Thyroid gland (tissue), 4 donors: ENCODE measurements around the gene XKR8. TPM values are rescaled to one million over a fixed set of nuclear protein-coding genes. Genes with fewer than 3 reads are reported as not detected.
"Not testable (repeated sequence)": the region's sequence is repeated elsewhere in the genome, so short reads cannot be mapped to it uniquely, and the experiment has no call there.

Experiments
- DNase-seq, 2 donors: peaks; one replicate each; pipeline ENCODE4 v3.0.0-alpha.2; 2019
- H3K27ac ChIP-seq, 3 donors: fragments of 200-600 bp; sonication (generic); 1 replicate in 2 of 3; 2 replicates in 1 of 3; pipeline ENCODE4 v1.5.1; 2016 to 2019; ENCODE audit warnings: mild to moderate bottlenecking in 1 of 3, moderate library complexity in 1 of 3
- H3K27me3 ChIP-seq: fragments of 200-600 bp; sonication (generic); one replicate; pipeline ENCODE4 v1.5.1; 2019
- H3K36me3 ChIP-seq, 2 donors: fragments of 200-600 bp; sonication (generic); one replicate each; pipeline ENCODE4 v1.5.1; 2016 to 2019
- H3K4me1 ChIP-seq, 2 donors: fragments of 200-600 bp; sonication (generic); one replicate each; pipeline ENCODE4 v1.5.1; 2017 to 2019
- H3K4me3 ChIP-seq, 3 donors: fragments of 200-600 bp; sonication (generic); replicated peaks in 1 of 3; 1 replicate in 2 of 3; 2 replicates in 1 of 3; pipeline ENCODE4 v1.5.1; 2016; ENCODE audit warnings: mild to moderate bottlenecking in 1 of 3
- H3K9me3 ChIP-seq: fragments of 200-600 bp; sonication (generic); one replicate; pipeline ENCODE4 v1.5.1; 2017
- CTCF ChIP-seq, 6 experiments: fragments of 200-600 bp in 3 of 6; fragments of 450-650 bp in 3 of 6; sonication (generic) in 3 of 6; IDR thresholded peaks; one replicate each; pipeline ENCODE4 v1.5.1; 2016 to 2019; ENCODE audit warnings: antibody characterized with exemption in 6 of 6, mild to moderate bottlenecking in 2 of 6, inconsistent platforms in 1 of 6, moderate library complexity in 1 of 6
- POLR2A ChIP-seq, 2 donors: fragments of 450-650 bp; IDR thresholded peaks; one replicate each; pipeline ENCODE4 v1.6.1; 2017; ENCODE audit warnings: antibody characterized with exemption in 2 of 2, mild to moderate bottlenecking in 2 of 2, moderate library complexity in 1 of 2
- WGBS, 2 donors: methylation state at CpG; one replicate each; pipeline ENCODE4 v1.1.5; 2017; 5-methylcytosine and 5-hydroxymethylcytosine counted together
- intact Hi-C: fragments of 100-400 bp; cut with DNase I; formaldehyde crosslinking; loops from one replicate; pipeline ENCODE4 v1.15.1; 2023
- total RNA-seq, 4 donors: library from RNA; depleted of rRNA; stranded (reverse); fragments of >200 nt; gene quantifications; one replicate each; pipeline ENCODE4 v1.2.3, GENCODE V29; 2016

Gene XKR8
- total RNA-seq, 4 donors from 2014 or later = 8.3 to 14.3 (median 11.3) TPM

DNA sequence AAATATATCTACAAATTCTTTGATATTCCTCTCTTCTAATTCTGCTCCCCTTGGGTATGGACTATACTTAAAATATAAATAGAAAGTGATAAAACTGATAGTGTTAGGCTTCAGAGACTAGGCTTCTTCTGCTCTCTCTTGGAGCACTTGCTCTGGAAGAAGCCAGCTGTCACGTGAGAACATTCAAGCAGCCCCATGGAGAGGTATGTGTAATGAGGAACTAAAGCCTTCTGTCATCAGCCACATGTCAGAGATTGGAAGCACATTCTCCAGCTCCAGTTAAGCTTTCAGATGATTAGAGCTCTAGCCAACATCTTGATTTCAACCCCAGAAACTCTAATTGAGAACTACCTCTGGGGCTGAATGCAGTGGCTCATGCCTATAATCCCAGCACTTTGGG lies 34.3 kb downstream of the XKR8 start:
- DNase-seq = no peak
- H3K36me3 ChIP-seq = peaks cover 41% of the 10 kb centered on the region in 2 donors
- no peak overlapping the region for H3K27ac ChIP-seq
- H3K9me3 ChIP-seq = no peaks in the 10 kb centered on the region
- no peak overlapping the region for H3K4me3 ChIP-seq
- WGBS, 2 donors = 80 to 92% methylated on average over 1 of the region's 1 CpG
- no peaks in the 10 kb centered on the region for H3K4me1 ChIP-seq
- TF ChIP-seq CTCF (IDR thresholded peaks at IDR 0.05) = no peak
- TF ChIP-seq POLR2A (IDR thresholded peaks at IDR 0.05) = no peak
- intact Hi-C loops = no loop called here
- H3K27me3 ChIP-seq = no peaks in the 10 kb centered on the region

GRCh38 chr1:27994526-27994925 lies 34.8 kb downstream of the XKR8 start:
- H3K27me3 ChIP-seq, H3K27ac ChIP-seq, H3K4me1 ChIP-seq, H3K4me3 ChIP-seq, DNase-seq, intact Hi-C loops, H3K9me3 ChIP-seq: not testable (repeated sequence)
- peaks cover 39 to 41% of the 10 kb centered on the region in 2 donors for H3K36me3 ChIP-seq
- 95 to 96% methylated on average over 6 of the region's 6 CpGs for WGBS, 2 donors

DNA sequence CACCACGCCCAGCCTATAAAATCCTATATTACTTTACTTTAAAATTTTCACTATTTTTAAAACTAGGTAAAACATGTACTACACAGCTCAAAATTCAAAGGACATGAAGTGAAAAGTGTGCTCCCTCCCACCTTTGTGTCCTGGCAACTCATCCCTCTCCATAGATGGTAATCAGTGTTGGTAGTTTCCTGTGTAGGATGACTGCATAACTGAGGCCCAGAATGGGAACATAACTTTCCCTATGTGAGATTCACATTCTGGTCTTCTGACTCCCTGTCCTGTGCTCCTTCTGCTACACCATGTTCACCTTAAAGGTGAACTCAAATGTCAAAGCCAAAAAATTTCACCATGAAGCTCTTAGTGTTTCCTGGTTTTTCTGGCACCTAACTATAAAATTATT lies 39.3 kb downstream of the XKR8 start:
- Histone ChIP-seq H3K9me3 (no peaks in the 10 kb centered on the region), H3K36me3 (peaks cover 44 to 45% of the 10 kb centered on the region in 2 donors), H3K27ac (no peak overlapping the region), H3K4me1 (no peaks in the 10 kb centered on the region), H3K27me3 (no peaks in the 10 kb centered on the region), H3K4me3 (no peak overlapping the region)
- no peak for DNase-seq
- WGBS, 2 donors = 94 to 100% methylated on average over 1 of the region's 1 CpG
- TF ChIP-seq POLR2A (IDR thresholded peaks at IDR 0.05) = no peak
- TF ChIP-seq CTCF (IDR thresholded peaks at IDR 0.05) = no peak
- intact Hi-C loops = no loop called here

DNA sequence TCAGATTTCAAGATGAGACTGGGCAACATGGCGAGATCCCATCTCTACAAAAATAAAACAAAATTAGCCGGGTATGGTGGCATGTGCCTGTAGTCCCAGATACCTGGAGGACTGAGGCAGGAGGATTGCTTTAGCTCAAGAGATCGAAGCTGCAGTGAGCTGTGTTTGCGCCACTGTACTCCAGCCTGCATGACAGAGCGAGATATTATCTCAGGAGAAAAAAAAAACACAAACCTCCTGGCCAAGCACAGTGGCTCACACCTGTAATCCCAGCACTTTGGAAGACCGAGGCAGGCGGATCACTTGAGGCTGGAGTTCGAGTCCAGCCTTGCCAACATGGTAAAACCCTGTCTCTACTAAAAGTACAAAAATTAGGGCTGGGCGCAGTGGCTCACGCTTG lies 42.8 kb downstream of the XKR8 start:
- TF ChIP-seq CTCF (IDR thresholded peaks at IDR 0.05) (no peak), POLR2A (IDR thresholded peaks at IDR 0.05) (no peak)
- intact Hi-C loops = no loop called here
- H3K27ac ChIP-seq = no peak overlapping the region
- no peaks in the 10 kb centered on the region for H3K9me3 ChIP-seq
- H3K27me3 ChIP-seq = no peaks in the 10 kb centered on the region
- 97% methylated on average over 10 of the region's 10 CpGs for WGBS, 2 donors
- H3K4me3 ChIP-seq = no peak overlapping the region
- no peak for DNase-seq
- H3K4me1 ChIP-seq = no peaks in the 10 kb centered on the region
- peaks cover 32 to 38% of the 10 kb centered on the region in 2 donors for H3K36me3 ChIP-seq

GRCh38 chr1:28003117-28003516 lies 43.3 kb downstream of the XKR8 start:
- peaks cover 27 to 33% of the 10 kb centered on the region in 2 donors for H3K36me3 ChIP-seq
- DNase-seq, H3K27ac ChIP-seq, H3K4me3 ChIP-seq, H3K9me3 ChIP-seq, intact Hi-C loops, H3K4me1 ChIP-seq, H3K27me3 ChIP-seq: not testable (repeated sequence)
- WGBS, 2 donors = 98 to 100% methylated on average over 8 of the region's 8 CpGs

- TF ChIP-seq POLR2A (IDR thresholded peaks at IDR 0.05) = no peak
- TF ChIP-seq CTCF (IDR thresholded peaks at IDR 0.05) = no peak
- no peak overlapping the region for H3K27ac ChIP-seq
- 90 to 94% methylated on average over 1 of the region's 1 CpG for WGBS, 2 donors
- H3K27me3 ChIP-seq = no peaks in the 10 kb centered on the region
- no peaks in the 10 kb centered on the region for H3K9me3 ChIP-seq
- H3K4me1 ChIP-seq = no peaks in the 10 kb centered on the region
- H3K36me3 ChIP-seq = peaks cover 27 to 36% of the 10 kb centered on the region in 2 donors
- intact Hi-C loops = no loop called here
- H3K4me3 ChIP-seq = no peak overlapping the region
- no peak for DNase-seq
These were observed 51.2 kb downstream of the XKR8 start for GRCh38 chr1:28010969-28011368.

Other genes with a start within 250 kb of the XKR8 start
- 10 to 100 TPM; 23.7 to 32.6 (median 30.7) TPM for gene FAM76A, start 234.0 kb upstream of the XKR8 start, total RNA-seq
- 100 to 1,000 TPM; 169 to 265 (median 221) TPM for gene STX12, start 186.8 kb upstream of the XKR8 start, total RNA-seq
- 10 to 100 TPM; 29.2 to 34.8 (median 33.1) TPM for gene PPP1R8, start 129.2 kb upstream of the XKR8 start, total RNA-seq
- 10 to 100 TPM; 20.1 to 36.0 (median 25.0) TPM for gene THEMIS2, start 87.4 kb upstream of the XKR8 start, total RNA-seq
- 10 to 100 TPM; 42.4 to 70.5 (median 60.4) TPM for gene RPA2, start 45.4 kb upstream of the XKR8 start, total RNA-seq
- gene SMPDL3B, start 25.0 kb upstream of the XKR8 start, total RNA-seq = 10 to 100 TPM; 22.3 to 37.8 (median 26.9) TPM
- 10 to 100 TPM; 19.3 to 27.7 (median 20.0) TPM for gene EYA3, start 128.6 kb downstream of the XKR8 start, total RNA-seq
- gene PTAFR, start 216.7 kb downstream of the XKR8 start, total RNA-seq = 1 to 10 TPM; 1.4 to 2.0 (median 1.6) TPM